K562 (cell line): ENCODE results near the gene PPP2R5A. TPM values are rescaled to one million over a fixed set of nuclear protein-coding genes. Genes with fewer than 3 reads are reported as not detected.

Experiments
- CBX8 ChIP-seq: fragments of 200-600 bp; sonication (generic); IDR thresholded peaks from 2 replicates; pipeline ENCODE4 v1.6.1; 2012; ENCODE audit warnings: borderline replicate concordance, mixed run types, low read depth, mild to moderate bottlenecking, moderate library complexity, mixed read lengths, low read length, control low read depth, inconsistent platforms; ENCODE audit not compliant: poor library complexity, severe bottlenecking; ENCODE audit errors: extremely low read depth
- FOXA3 ChIP-seq, 2 experiments: fragments of 450-650 bp in 1 of 2; sonication (generic) in 1 of 2; formaldehyde crosslinking; IDR thresholded peaks in 1 of 2; conservative IDR thresholded peaks in 1 of 2; 2 replicates each; pipeline versions ENCODE4 v1.4.0 to v1.8.0; 2020 to 2022; ENCODE audit warnings: mild to moderate bottlenecking in 2 of 2, missing genetic modification reagents in 1 of 2
- GABPB1 ChIP-seq: sonication (generic); formaldehyde crosslinking; IDR thresholded peaks from 2 replicates; pipeline ENCODE4 v1.8.0; 2022; ENCODE audit warnings: mild to moderate bottlenecking, missing genetic modification reagents
- HNRNPLL ChIP-seq: fragments of 200-400 bp; formaldehyde crosslinking; IDR thresholded peaks from 2 replicates; pipeline ENCODE4 v1.6.1; 2017; ENCODE audit warnings: low read length, low read depth, mild to moderate bottlenecking; ENCODE audit not compliant: poor library complexity, severe bottlenecking
- NONO ChIP-seq, 2 experiments: fragments of 200-400 bp in 1 of 2; fragments of 450-650 bp in 1 of 2; formaldehyde crosslinking in 1 of 2; IDR thresholded peaks; 2 replicates each; pipeline ENCODE4 v1.6.1; 2017; ENCODE audit warnings: low read depth in 2 of 2, mild to moderate bottlenecking in 2 of 2, moderate library complexity in 2 of 2, low read length in 1 of 2
- RBM39 ChIP-seq: fragments of 200-400 bp; formaldehyde crosslinking; optimal IDR thresholded peaks from 2 replicates; pipeline ENCODE3; 2018; ENCODE audit warnings: low read depth, low read length
- RFX1 ChIP-seq: fragments of 450-650 bp; IDR thresholded peaks from 2 replicates; pipeline ENCODE4 v1.6.1; 2016; ENCODE audit warnings: mild to moderate bottlenecking, moderate library complexity
- SMARCB1 ChIP-seq: IDR thresholded peaks from 2 replicates; pipeline ENCODE4 v1.6.1; 2011; ENCODE audit warnings: improper control_type of control experiment, low read depth; ENCODE audit not compliant: insufficient read length
- SMARCE1 ChIP-seq: fragments of 450-650 bp; IDR thresholded peaks from 2 replicates; pipeline ENCODE4 v1.7.1; 2016; ENCODE audit warnings: mild to moderate bottlenecking
- TAF9B ChIP-seq: fragments of 450-650 bp; IDR thresholded peaks from 2 replicates; pipeline ENCODE4 v1.6.1; 2018; ENCODE audit warnings: mild to moderate bottlenecking; ENCODE audit not compliant: partially characterized antibody
- ZNF561 ChIP-seq: fragments of 450-650 bp; formaldehyde crosslinking; conservative IDR thresholded peaks from 2 replicates; pipeline ENCODE4 v1.4.0; 2020; ENCODE audit warnings: mild to moderate bottlenecking, moderate library complexity
- ZNF586 ChIP-seq: fragments of 450-650 bp; formaldehyde crosslinking; conservative IDR thresholded peaks from 2 replicates; pipeline ENCODE4 v1.4.0; 2020; ENCODE audit warnings: mild to moderate bottlenecking, moderate library complexity
- polyA plus RNA-seq, 8 experiments: library from polyadenylated mRNA; depleted of rRNA in 4 of 8; stranded (reverse) in 5 of 8; unstranded in 3 of 8; fragments of >200 nt; fragmentation: Nextera tagmentation in 2 of 8; fragmentation: Illumina TruSeq in 1 of 8; extraction: Ambion mirVana in 2 of 8; extraction: Trizol in 1 of 8; gene quantifications; 2 replicates each; pipeline versions ENCODE4 v1.2.1 to v1.2.3, GENCODE V29; 2011 to 2014; ENCODE audit warnings: inconsistent platforms in 1 of 8, missing spikeins in 1 of 8
- total RNA-seq, 7 experiments: library from RNA; depleted of rRNA in 6 of 7; stranded (reverse); fragments of >200 nt in 6 of 7; fragmentation: Illumina TruSeq in 2 of 7; extraction: Trizol in 2 of 7; gene quantifications; 2 replicates each; pipeline versions ENCODE4 v1.2.1 to v1.2.3, GENCODE V29; 2011 to 2021; ENCODE audit warnings: low replicate concordance in 1 of 7
- TF ChIP-seq, protein P1 (sequence below): sonication (generic); formaldehyde crosslinking; IDR thresholded peaks from 2 replicates; pipeline ENCODE4 v1.8.0; 2022; ENCODE audit warnings: mild to moderate bottlenecking, missing genetic modification reagents
- TF ChIP-seq, protein P2 (sequence below): fragments of 250-450 bp; sonication (Bioruptor Pico); IDR thresholded peaks from 2 replicates; pipeline ENCODE4 v1.9.0; 2021; ENCODE audit warnings: mild to moderate bottlenecking
- TF ChIP-seq, protein P3 (sequence below), 2 experiments: fragments of 450-650 bp in 1 of 2; sonication (generic) in 1 of 2; formaldehyde crosslinking; conservative IDR thresholded peaks; 2 replicates each; pipeline versions ENCODE4 v1.4.0 to v1.8.1; 2020 to 2022; ENCODE audit warnings: mild to moderate bottlenecking in 1 of 2, missing genetic modification reagents in 1 of 2
- TF ChIP-seq, protein P4 (sequence below): sonication (generic); formaldehyde crosslinking; IDR thresholded peaks from 2 replicates; pipeline ENCODE4 v1.8.0; 2023; ENCODE audit warnings: mild to moderate bottlenecking, missing genetic modification reagents
- TF ChIP-seq, protein P5 (sequence below): fragments of 250-450 bp; sonication (Bioruptor Pico); IDR thresholded peaks from 2 replicates; pipeline ENCODE4 v1.5.0; 2022; ENCODE audit warnings: mild to moderate bottlenecking
- TF ChIP-seq, protein P6 (sequence below): fragments of 450-650 bp; formaldehyde crosslinking; IDR thresholded peaks from 2 replicates; pipeline ENCODE4 v1.4.0; 2020; ENCODE audit warnings: mild to moderate bottlenecking, mixed read lengths

The PPP2R5A gene
- total and polyA plus RNA-seq, 9 of the 15 experiments (the other 6 are each of a cell fraction or from before 2014, with no cell fraction given), result 26.9 to 106 (median 64.3) TPM

DNA sequence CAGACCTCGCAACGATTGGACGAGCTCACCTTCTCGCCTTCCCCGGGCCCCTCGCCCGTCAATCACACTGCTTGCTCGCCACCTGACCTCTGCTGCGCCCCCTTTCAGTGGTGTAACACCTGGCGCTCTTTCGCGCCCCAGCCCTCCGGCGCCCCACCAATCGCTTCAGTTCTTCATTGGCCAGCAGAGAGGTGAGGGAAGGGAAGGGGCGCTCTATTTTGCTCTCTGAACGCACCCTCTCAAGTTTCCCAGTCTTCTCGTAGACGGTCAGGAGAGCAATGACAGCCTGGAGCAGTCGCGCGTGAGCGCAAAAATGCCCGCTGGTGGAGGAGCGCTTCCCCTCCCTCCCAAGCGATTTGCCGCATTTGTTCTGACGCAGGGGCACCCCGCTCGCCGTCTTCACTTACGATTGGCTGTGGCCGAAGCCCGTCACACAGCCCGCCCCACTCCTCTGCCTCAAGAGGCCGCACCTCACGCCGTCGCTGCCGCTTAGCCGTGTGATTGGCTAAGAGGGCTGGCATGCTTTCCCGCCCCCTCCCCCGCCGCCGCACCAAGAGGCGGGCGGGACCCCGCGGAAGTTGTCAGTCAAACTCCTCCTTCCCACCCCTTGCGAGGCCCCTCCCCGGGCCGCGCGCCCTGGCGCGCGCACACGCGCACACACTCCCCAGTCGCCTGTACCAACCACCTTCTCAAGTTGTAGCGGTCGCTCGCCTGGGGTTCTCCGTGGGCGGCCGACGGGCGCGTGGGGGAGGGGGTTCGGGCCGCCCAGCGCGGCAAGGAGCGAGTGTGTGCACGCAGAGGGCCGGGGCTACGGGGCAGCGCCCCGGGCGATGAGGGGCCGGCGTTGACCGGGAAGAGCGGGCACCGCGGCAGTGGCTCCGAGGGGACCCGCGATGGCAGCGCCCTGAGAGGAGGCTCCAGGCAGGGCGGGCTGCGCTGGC is at the start of gene PPP2R5A (continued):
- TF ChIP-seq SMARCB1, result no peak
- TF ChIP-seq GABPB1 (CRISPR knock-in tag), result peak; percentile 64; the same call in 1 of the 2 replicates
- peak; percentile 95 for TF ChIP-seq HNRNPLL
- TF ChIP-seq, protein P1, sequence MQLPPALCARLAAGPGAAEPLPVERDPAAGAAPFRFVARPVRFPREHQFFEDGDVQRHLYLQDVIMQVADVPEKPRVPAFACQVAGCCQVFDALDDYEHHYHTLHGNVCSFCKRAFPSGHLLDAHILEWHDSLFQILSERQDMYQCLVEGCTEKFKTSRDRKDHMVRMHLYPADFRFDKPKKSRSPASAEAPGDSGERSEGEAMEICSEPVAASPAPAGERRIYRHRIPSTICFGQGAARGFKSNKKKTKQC (CRISPR knock-in tag), result peak; percentile 89; the same call in 1 of the 2 replicates
- TF ChIP-seq RFX1, result no peak
- peak; percentile 82 to 89 for TF ChIP-seq NONO (IDR thresholded peaks at IDR 0.05; ENCODE audit: low read depth in 2 of 2, low read length in 1 of 2)
- TF ChIP-seq, protein P2, sequence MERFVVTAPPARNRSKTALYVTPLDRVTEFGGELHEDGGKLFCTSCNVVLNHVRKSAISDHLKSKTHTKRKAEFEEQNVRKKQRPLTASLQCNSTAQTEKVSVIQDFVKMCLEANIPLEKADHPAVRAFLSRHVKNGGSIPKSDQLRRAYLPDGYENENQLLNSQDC, result 0 out of 2 replicates have a peak, but pooled peaks have one; percentile 10
- TF ChIP-seq ZNF561, result no peak
- TF ChIP-seq, protein P3, sequence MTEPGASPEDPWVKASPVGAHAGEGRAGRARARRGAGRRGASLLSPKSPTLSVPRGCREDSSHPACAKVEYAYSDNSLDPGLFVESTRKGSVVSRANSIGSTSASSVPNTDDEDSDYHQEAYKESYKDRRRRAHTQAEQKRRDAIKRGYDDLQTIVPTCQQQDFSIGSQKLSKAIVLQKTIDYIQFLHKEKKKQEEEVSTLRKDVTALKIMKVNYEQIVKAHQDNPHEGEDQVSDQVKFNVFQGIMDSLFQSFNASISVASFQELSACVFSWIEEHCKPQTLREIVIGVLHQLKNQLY (CRISPR knock-in tag; conservative IDR thresholded peaks at IDR 0.05), result peak in 1 of 2 experiments; percentile 85; a peak in 1 of 4 replicates
- no peak for TF ChIP-seq RBM39
- TF ChIP-seq, protein P4, sequence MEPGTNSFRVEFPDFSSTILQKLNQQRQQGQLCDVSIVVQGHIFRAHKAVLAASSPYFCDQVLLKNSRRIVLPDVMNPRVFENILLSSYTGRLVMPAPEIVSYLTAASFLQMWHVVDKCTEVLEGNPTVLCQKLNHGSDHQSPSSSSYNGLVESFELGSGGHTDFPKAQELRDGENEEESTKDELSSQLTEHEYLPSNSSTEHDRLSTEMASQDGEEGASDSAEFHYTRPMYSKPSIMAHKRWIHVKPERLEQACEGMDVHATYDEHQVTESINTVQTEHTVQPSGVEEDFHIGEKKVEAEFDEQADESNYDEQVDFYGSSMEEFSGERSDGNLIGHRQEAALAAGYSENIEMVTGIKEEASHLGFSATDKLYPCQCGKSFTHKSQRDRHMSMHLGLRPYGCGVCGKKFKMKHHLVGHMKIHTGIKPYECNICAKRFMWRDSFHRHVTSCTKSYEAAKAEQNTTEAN (CRISPR knock-in tag), result no peak
- TF ChIP-seq TAF9B, result peak; percentile 5
- no peak for TF ChIP-seq ZNF586 (CRISPR knock-in tag)
- TF ChIP-seq FOXA3 (CRISPR knock-in tag; conservative IDR thresholded peaks at IDR 0.05 in 1 of 2, IDR thresholded peaks at IDR 0.05 in 1 of 2), result no peak; a peak in 2 of 4 replicates
- TF ChIP-seq, protein P5, sequence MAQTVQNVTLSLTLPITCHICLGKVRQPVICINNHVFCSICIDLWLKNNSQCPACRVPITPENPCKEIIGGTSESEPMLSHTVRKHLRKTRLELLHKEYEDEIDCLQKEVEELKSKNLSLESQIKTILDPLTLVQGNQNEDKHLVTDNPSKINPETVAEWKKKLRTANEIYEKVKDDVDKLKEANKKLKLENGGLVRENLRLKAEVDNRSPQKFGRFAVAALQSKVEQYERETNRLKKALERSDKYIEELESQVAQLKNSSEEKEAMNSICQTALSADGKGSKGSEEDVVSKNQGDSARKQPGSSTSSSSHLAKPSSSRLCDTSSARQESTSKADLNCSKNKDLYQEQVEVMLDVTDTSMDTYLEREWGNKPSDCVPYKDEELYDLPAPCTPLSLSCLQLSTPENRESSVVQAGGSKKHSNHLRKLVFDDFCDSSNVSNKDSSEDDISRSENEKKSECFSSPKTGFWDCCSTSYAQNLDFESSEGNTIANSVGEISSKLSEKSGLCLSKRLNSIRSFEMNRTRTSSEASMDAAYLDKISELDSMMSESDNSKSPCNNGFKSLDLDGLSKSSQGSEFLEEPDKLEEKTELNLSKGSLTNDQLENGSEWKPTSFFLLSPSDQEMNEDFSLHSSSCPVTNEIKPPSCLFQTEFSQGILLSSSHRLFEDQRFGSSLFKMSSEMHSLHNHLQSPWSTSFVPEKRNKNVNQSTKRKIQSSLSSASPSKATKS (CRISPR knock-in tag), result no peak
- no peak for TF ChIP-seq CBX8
- TF ChIP-seq, protein P6, sequence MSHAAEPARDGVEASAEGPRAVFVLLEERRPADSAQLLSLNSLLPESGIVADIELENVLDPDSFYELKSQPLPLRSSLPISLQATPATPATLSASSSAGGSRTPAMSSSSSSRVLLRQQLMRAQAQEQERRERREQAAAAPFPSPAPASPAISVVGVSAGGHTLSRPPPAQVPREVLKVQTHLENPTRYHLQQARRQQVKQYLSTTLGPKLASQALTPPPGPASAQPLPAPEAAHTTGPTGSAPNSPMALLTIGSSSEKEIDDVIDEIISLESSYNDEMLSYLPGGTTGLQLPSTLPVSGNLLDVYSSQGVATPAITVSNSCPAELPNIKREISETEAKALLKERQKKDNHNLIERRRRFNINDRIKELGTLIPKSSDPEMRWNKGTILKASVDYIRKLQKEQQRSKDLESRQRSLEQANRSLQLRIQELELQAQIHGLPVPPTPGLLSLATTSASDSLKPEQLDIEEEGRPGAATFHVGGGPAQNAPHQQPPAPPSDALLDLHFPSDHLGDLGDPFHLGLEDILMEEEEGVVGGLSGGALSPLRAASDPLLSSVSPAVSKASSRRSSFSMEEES (CRISPR knock-in tag), result no peak
- TF ChIP-seq SMARCE1, result peak; percentile 49
